Measurements from ENCODE around the gene PDGFRB.

DNA sequence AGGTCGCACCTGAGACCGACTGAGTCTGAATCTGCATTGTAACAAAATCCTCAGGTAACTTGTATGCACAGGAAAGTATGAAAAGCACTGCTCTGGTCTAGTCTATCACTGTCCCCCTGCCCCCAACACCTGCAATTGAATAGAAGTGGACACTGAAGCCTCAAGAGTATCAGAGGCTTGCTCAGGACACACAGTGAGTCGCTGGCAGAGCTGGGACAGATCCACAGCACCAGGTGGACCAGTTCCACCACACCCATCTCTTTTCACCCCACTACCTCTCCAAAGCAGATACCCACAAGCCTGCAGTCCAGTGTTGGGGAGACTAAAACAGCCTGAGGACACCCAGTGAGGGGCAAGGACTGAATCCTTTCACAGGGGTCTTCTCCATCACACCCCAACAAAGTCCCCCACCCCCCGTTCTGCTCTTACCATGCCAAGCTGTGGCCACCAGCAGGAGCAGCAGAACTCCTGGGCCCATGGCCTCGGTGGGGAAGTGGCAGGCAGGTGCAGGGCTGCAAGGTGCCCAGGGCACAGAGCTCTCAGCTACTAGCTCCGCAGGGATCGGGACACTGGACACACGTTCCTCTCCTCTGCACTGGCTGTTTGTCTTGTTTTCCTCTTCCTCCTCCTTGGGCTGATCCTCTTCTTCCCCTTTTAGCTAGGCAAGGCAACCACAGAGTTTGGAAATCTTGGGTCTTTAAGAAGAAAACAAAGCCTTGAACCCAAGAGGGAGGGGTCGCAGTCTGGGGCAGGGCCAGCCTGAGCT, 69.5 kb downstream of the PDGFRB start, which contains the start of gene CSF1R:
- TF ChIP-seq CTCF (optimal IDR thresholded peaks at IDR 0.05 in 1 of 3, IDR thresholded peaks at IDR 0.05 in 1 of 3, conservative IDR thresholded peaks at IDR 0.05 in 1 of 3; ENCODE audit: extremely low read depth in 1 of 3, insufficient read depth in 2 of 3, low read length in 3 of 3) (no peak), EZH2 (IDR thresholded peaks at IDR 0.05; ENCODE audit: low read length) (no peak)
